Type B pancreatic cell (in vitro differentiated cells): ENCODE data around the gene SPHK2. TPM values are rescaled to one million over a fixed set of nuclear protein-coding genes. Genes with fewer than 3 reads are reported as not detected.

Source experiments
- DNase-seq: peaks from one replicate; pipeline ENCODE4 v3.0.0; 2021; ENCODE audit warnings: mixed read lengths; ENCODE audit not compliant: unreplicated experiment; ENCODE audit errors: extremely low spot score
- H3K27ac Mint-ChIP-seq: 2 replicates; pipeline ENCODE4 v1.8.0; 2021; ENCODE audit warnings: mild to moderate bottlenecking, mixed read lengths
- H3K27me3 Mint-ChIP-seq: 2 replicates; pipeline ENCODE4 v1.8.0; 2021; ENCODE audit warnings: mixed read lengths
- H3K36me3 Mint-ChIP-seq: 2 replicates; pipeline ENCODE4 v1.8.0; 2021; ENCODE audit warnings: mixed read lengths
- H3K4me1 Mint-ChIP-seq: one replicate; pipeline ENCODE4 v1.8.0; 2021; ENCODE audit warnings: mixed read lengths; ENCODE audit not compliant: unreplicated experiment
- H3K4me3 Mint-ChIP-seq: 2 replicates; pipeline ENCODE4 v1.8.0; 2021; ENCODE audit warnings: mild to moderate bottlenecking, mixed read lengths
- H3K9me3 Mint-ChIP-seq: 2 replicates; pipeline ENCODE4 v1.8.0; 2021; ENCODE audit warnings: mixed read lengths
- CTCF ChIP-seq: fragments of 200-600 bp; sonication (generic); conservative IDR thresholded peaks from 2 replicates; pipeline ENCODE4 v1.5.0; 2021; ENCODE audit warnings: antibody characterized with exemption, mild to moderate bottlenecking
- total RNA-seq: library from RNA; stranded (reverse); gene quantifications from 2 replicates; pipeline ENCODE4 v1.2.1, GENCODE V29; 2021; ENCODE audit warnings: low replicate concordance

Gene SPHK2
- total RNA-seq, 1 donor from 2014 or later, result 47.1 TPM

GRCh38 chr19:48645620-48646000 lies 26.3 kb downstream of the SPHK2 start:
- Mint-ChIP-seq H3K4me3 (peak overlapping the region; percentile 97), H3K27ac (peak overlapping the region; percentile 72), H3K9me3 (no peaks in the 10 kb centered on the region), H3K36me3 (no peaks in the 10 kb centered on the region), H3K4me1 (peaks cover 19% of the 10 kb centered on the region), H3K27me3 (no peaks in the 10 kb centered on the region)
- TF ChIP-seq CTCF, result no peak
- no peak for DNase-seq

GRCh38 chr19:48646001-48646721 lies 26.9 kb downstream of the SPHK2 start, which contains the start of gene CA11:
Gene CA11, minus strand, starts transcription at chr19:48646187. Its CDS starts 555 bp downstream, at chr19:48645632.
- Mint-ChIP-seq H3K36me3 (no peaks in the 10 kb centered on the region), H3K9me3 (no peaks in the 10 kb centered on the region), H3K27me3 (no peaks in the 10 kb centered on the region), H3K4me3 (peak within 1 kb of the TSS; percentile 97), H3K4me1 (peaks cover 19% of the 10 kb centered on the region), H3K27ac (peak within 1 kb of the TSS; percentile 72)
- peak; percentile 87 for TF ChIP-seq CTCF
- DNase-seq, result peak; percentile 95

GRCh38 chr19:48646722-48647216 lies 27.5 kb downstream of the SPHK2 start:
- Mint-ChIP-seq H3K36me3 (no peaks in the 10 kb centered on the region), H3K4me3 (peak overlapping the region; percentile 50), H3K27me3 (no peaks in the 10 kb centered on the region), H3K4me1 (peaks cover 19% of the 10 kb centered on the region), H3K27ac (no peak overlapping the region), H3K9me3 (no peaks in the 10 kb centered on the region)
- no peak for DNase-seq
- TF ChIP-seq CTCF, result no peak

- TF ChIP-seq CTCF, result no peak
- Mint-ChIP-seq H3K27me3 (no peaks in the 10 kb centered on the region), H3K9me3 (no peaks in the 10 kb centered on the region), H3K36me3 (no peaks in the 10 kb centered on the region), H3K4me3 (no peak overlapping the region), H3K4me1 (peaks cover 16% of the 10 kb centered on the region), H3K27ac (no peak overlapping the region)
- no peak for DNase-seq
Measured at GRCh38 chr19:48648134-48648533, 28.8 kb downstream of the SPHK2 start.

- no peak for DNase-seq
- H3K27me3 Mint-ChIP-seq, result no peaks in the 10 kb centered on the region
- no peaks in the 10 kb centered on the region for H3K9me3 Mint-ChIP-seq
- H3K4me1 Mint-ChIP-seq, result peaks cover 14% of the 10 kb centered on the region
- H3K36me3 Mint-ChIP-seq, result no peaks in the 10 kb centered on the region
- no peak overlapping the region for H3K27ac Mint-ChIP-seq
- no peak for TF ChIP-seq CTCF
- H3K4me3 Mint-ChIP-seq, result no peak overlapping the region
Measured at GRCh38 chr19:48650974-48651682, 31.8 kb downstream of the SPHK2 start.
